Gastroesophageal sphincter (tissue), 3 donors: Measurements from ENCODE around the gene MED9.

ENCODE experiments used
- CTCF ChIP-seq, 4 experiments: fragments of 200-600 bp in 2 of 4; fragments of 450-650 bp in 2 of 4; sonication (generic) in 1 of 4; IDR thresholded peaks; one replicate each; pipeline ENCODE4 v1.5.1; 2017 to 2019; ENCODE audit warnings: antibody characterized with exemption in 4 of 4, mild to moderate bottlenecking in 2 of 4, moderate library complexity in 2 of 4
- EP300 ChIP-seq: sonication (generic); formaldehyde crosslinking; IDR thresholded peaks from one replicate; pipeline ENCODE4 v1.6.1; 2017; ENCODE audit warnings: antibody characterized with exemption, mild to moderate bottlenecking
- POLR2A ChIP-seq, 2 donors: fragments of 450-650 bp; IDR thresholded peaks; one replicate each; pipeline ENCODE4 v1.6.1; 2017; ENCODE audit warnings: antibody characterized with exemption in 2 of 2, mild to moderate bottlenecking in 2 of 2, moderate library complexity in 1 of 2

- TF ChIP-seq POLR2A (IDR thresholded peaks at IDR 0.05) (no peak), CTCF (IDR thresholded peaks at IDR 0.05) (no peak), EP300 (no peak)
These were observed 26.2 kb downstream of the MED9 start for GRCh38 chr17:17502741-17503565.
